SIG-M5 (cell line): ENCODE measurements around the gene NCSTN.

Source experiments
- DNase-seq: peaks from one replicate; lab custom pipeline; 2025; lab: John Stamatoyannopoulos, UW

Gene NCSTN

GRCh38 chr1:160351629-160352028, 8.4 kb downstream of the NCSTN start:
- DNase-seq: no peak

DNA sequence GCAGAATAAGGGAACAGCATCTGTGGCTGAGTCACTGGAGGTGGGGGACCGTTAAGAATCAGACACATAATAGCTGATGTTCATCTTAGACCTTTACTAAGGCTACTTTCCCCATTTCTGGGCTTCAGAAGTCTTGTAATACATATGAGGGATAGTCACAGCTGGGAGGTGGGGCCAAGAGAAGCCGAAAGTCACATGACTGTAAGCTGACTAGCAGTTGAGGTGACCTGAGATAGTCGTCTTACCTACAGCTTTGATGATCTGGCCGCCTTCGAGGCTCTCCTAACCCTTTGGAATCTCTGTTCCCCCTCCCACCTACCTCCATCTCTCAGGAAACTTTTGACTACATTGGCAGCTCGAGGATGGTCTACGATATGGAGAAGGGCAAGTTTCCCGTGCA, 9.4 kb downstream of the NCSTN start:
- DNase-seq: no peak

DNA sequence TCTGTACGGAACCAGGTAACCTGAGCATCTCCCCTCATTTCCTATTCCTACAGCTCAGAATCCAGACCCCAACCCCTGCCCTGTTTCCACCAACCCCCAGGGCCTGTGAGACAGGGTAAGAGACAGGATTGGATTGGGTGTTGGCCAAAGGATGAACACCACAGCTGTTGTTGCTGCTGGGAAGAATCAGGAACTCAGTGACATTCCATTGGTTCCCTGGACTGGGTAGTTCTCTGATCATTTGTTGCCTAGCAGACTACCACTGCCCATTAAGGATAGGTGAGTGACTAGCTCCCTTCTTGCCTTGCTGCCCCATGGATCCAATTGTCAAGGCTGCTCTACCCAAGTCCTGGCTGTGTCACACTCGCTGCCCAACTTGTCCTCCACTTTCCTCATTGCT, 10.0 kb downstream of the NCSTN start:
- DNase-seq: no peak

GRCh38 chr1:160354388-160354985, 11.3 kb downstream of the NCSTN start:
- no peak for DNase-seq

GRCh38 chr1:160357286-160358002, 14.3 kb downstream of the NCSTN start:
- no peak for DNase-seq

DNA sequence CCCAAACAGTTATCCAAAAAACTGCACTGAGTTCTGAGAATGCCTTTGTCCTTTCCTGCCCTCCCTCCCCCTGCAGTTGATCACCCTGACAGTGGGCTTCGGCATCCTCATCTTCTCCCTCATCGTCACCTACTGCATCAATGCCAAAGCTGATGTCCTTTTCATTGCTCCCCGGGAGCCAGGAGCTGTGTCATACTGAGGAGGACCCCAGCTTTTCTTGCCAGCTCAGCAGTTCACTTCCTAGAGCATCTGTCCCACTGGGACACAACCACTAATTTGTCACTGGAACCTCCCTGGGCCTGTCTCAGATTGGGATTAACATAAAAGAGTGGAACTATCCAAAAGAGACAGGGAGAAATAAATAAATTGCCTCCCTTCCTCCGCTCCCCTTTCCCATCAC, 14.9 kb downstream of the NCSTN start:
- no peak for DNase-seq

DNA sequence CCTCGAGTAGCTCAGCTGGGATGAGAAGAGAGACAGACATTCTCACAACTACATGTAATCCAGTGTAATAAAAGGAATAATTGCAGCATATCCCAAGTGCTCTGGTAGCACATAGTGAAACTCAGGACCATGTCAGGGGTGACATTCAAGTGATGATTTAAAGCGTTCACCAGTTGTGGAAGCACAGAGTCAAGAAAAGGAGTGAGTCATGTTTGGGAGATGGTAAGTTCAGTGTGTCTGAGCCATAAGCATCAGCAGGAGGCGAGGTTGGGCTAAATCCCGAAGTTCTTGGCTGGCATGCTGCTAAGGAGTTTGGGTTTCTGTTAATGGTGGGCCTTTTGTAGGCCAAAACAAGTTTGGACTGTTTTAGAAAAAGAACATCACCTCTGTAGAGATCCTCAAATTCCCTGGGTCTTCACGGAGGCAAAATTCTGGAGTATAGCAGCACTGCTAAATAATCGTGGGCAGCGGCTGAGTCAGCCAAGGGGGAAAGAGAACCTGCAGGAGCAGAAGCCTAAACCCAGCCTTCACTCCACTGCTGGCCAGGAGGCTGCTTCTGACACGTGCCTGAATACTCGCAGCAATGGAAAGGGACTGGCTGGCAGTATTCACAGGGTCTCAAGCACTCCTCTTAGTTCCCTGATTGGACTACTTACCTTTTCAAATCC, 16.5 kb downstream of the NCSTN start:
- DNase-seq: no peak

GRCh38 chr1:160360227-160360695, 17.1 kb downstream of the NCSTN start:
- no peak for DNase-seq

- no peak for DNase-seq
Observed at GRCh38 chr1:160361199-160361598, 18.0 kb downstream of the NCSTN start.

GRCh38 chr1:160361814-160362167, 18.6 kb downstream of the NCSTN start:
- DNase-seq: no peak

GRCh38 chr1:160362168-160362957, 19.2 kb downstream of the NCSTN start:
- no peak for DNase-seq

DNA sequence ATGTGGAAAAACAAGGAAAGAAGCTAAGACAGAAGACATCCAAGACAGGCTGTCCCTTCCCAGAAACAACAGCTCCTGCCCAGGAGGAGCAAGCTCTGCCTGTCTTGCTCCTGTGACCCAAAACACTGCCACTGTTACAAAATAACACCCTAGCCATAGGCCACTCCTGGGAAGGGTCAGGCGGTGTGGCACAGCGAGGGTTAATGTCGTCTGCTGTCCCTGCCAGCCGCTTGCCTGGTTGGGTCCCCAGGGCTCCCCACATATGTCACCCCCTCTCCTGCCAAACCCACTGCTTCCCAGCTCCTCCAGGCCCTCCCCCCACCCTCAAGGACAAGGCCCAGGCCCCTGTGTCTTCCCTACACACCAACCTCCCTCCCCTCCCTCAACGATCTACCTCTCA, 19.8 kb downstream of the NCSTN start:
- no peak for DNase-seq

- no peak for DNase-seq
Observed at GRCh38 chr1:160363951-160364735, 21.0 kb downstream of the NCSTN start.

GRCh38 chr1:160365325-160365724, 22.1 kb downstream of the NCSTN start:
- DNase-seq: no peak

GRCh38 chr1:160366731-160367515, 23.7 kb downstream of the NCSTN start, which contains the start of gene NHLH1:
Gene NHLH1 (plus strand): TSS chr1:160367071. CDS start chr1:160370732, 3,661 bp downstream.
- no peak for DNase-seq

GRCh38 chr1:160367516-160367900, 24.3 kb downstream of the NCSTN start:
- DNase-seq: no peak

DNA sequence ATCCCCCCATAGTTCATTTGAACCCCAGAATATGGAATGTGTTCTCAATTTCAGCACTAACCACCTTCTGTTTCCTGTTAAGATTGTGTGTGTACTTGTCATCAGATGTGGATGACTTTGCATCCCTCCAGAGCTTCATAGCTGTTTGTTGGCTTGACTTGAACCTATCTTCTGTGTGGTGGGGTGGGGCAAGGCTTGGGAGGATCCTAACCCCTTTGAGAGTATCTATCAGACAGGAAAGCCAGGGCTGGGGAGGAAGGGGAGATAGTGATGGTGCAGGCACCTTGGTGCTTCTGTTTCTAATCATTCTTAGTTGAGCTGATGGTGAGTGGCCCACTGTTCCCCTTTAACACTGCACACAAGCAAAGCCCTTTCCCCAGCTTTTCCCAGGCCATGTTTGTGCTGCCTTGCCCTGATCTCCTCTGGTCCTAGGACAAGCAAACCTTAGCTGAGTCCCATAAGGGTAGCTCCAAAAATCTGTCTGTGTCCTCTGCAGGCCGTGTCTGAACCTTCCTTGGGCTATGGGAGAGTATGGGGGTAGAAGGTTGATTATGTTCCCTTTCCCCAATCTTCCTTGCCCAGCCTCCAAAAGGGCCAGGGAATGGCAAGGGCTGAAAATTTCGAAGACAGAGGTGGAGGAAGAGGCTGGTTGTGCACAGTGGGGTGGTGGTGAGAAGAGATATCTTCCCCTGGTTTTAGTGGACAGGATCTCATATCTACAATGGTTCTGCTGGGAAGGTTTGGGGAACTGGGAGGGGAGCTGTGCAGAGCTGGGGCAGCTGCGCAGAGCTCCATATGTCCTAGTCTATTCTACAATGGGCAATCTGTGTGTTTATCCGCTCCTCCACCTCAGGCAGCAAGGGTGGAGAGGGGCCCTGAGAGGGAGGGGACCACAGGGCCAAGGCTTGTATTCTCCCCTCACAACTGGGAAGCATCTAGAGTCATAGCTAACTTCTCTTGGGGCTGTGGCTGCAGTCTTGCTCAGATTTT, 25.0 kb downstream of the NCSTN start:
- no peak for DNase-seq

DNA sequence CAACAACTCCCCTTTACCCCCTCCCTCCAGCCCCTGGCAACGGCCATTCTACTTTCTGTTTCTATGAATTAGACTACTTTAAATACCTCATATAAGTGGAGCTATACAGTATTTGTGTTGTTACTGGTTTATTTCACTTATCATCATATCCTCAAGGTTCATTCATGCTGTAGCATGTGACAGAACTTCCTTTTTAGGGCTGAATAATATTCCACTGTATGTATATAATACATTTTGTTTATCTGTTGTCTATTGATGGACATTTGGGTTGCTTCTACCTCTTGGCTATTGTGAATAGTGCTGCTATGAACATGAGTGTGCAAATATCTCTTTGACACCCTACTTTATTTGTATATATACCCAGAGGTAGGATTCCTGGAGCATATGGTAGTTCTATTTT, 25.9 kb downstream of the NCSTN start:
- DNase-seq: no peak

DNA sequence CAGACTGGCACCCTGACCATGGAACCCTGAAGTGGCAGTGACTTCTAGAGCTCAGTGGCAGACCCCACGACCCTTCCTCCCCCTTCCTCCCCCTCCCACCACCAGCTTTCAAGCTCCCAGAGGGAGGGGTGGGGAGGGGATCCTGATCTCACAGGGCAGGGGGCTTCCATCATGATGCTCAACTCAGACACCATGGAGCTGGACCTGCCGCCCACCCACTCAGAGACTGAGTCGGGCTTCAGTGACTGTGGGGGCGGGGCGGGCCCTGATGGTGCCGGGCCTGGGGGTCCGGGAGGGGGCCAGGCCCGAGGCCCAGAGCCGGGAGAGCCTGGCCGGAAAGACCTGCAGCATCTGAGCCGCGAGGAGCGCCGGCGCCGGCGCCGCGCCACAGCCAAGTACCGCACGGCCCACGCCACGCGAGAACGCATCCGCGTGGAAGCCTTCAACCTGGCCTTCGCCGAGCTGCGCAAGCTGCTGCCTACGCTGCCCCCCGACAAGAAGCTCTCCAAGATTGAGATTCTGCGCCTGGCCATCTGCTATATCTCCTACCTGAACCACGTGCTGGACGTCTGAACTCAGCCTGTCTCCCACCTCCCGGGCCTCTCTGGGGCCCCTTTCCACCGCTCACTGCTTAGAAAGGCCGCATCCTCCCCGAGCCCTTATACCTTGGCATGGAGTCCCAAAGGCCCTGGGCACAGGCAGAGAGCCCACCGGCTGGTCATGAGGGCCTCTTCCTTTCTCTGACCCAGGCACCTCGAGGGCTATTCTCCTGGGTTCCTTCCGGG, 27.6 kb downstream of the NCSTN start:
- DNase-seq: no peak
